ENCODE data around the gene BRAF.

GRCh38 chr7:140724706-140725105, 200.0 kb downstream of the BRAF start:
- no peak for TF ChIP-seq CTCF (IDR thresholded peaks at IDR 0.05)
- TF ChIP-seq EZH2phosphoT487 (IDR thresholded peaks at IDR 0.05) = no peak
- TF ChIP-seq EZH2 (IDR thresholded peaks at IDR 0.05) = no peak
